Endothelial cell of umbilical vein (primary cell): ENCODE measurements around the gene FOXO6.

Source experiments
- EZH2 ChIP-seq: IDR thresholded peaks from 2 replicates; pipeline ENCODE4 v1.6.1; 2012; ENCODE audit warnings: borderline replicate concordance, low read depth, mild to moderate bottlenecking, moderate library complexity, low read length, inconsistent platforms; ENCODE audit not compliant: severe bottlenecking
- FOS ChIP-seq: IDR thresholded peaks from 2 replicates; pipeline ENCODE4 v1.6.1; 2011; ENCODE audit warnings: mild to moderate bottlenecking, low read length, moderate library complexity, borderline replicate concordance; ENCODE audit not compliant: insufficient read depth
- JUN ChIP-seq: IDR thresholded peaks from 2 replicates; pipeline ENCODE4 v1.6.1; 2011; ENCODE audit warnings: borderline replicate concordance, low read depth; ENCODE audit not compliant: insufficient read length, insufficient read depth
- MAX ChIP-seq: IDR thresholded peaks from 2 replicates; pipeline ENCODE4 v1.6.1; 2011; ENCODE audit not compliant: insufficient read depth, insufficient read length
- MYC ChIP-seq: IDR thresholded peaks from one replicate; pipeline ENCODE4 v1.6.1; 2011; ENCODE audit warnings: mild to moderate bottlenecking, low read depth, low read length
- POLR2A ChIP-seq: IDR thresholded peaks from 2 replicates; pipeline ENCODE4 v1.6.1; 2012; ENCODE audit warnings: low read depth, mild to moderate bottlenecking, control low read depth, low read length
- POLR2AphosphoS5 ChIP-seq: IDR thresholded peaks from 2 replicates; pipeline ENCODE4 v1.6.1; 2012; ENCODE audit warnings: low read depth, mild to moderate bottlenecking, control low read depth, low read length, moderate library complexity; ENCODE audit not compliant: insufficient read depth
- TF ChIP-seq, protein P1 (sequence below), 2 donors: IDR thresholded peaks; 1 replicate in 1 of 2; 2 replicates in 1 of 2; pipeline ENCODE4 v1.5.1; 2011; ENCODE audit warnings: low read length in 2 of 2, mild to moderate bottlenecking in 2 of 2, moderate library complexity in 2 of 2, control low read depth in 1 of 2, inconsistent platforms in 1 of 2, low read depth in 1 of 2; ENCODE audit not compliant: insufficient read depth in 1 of 2; ENCODE audit errors: extremely low read depth in 1 of 2

- TF ChIP-seq, protein P1, sequence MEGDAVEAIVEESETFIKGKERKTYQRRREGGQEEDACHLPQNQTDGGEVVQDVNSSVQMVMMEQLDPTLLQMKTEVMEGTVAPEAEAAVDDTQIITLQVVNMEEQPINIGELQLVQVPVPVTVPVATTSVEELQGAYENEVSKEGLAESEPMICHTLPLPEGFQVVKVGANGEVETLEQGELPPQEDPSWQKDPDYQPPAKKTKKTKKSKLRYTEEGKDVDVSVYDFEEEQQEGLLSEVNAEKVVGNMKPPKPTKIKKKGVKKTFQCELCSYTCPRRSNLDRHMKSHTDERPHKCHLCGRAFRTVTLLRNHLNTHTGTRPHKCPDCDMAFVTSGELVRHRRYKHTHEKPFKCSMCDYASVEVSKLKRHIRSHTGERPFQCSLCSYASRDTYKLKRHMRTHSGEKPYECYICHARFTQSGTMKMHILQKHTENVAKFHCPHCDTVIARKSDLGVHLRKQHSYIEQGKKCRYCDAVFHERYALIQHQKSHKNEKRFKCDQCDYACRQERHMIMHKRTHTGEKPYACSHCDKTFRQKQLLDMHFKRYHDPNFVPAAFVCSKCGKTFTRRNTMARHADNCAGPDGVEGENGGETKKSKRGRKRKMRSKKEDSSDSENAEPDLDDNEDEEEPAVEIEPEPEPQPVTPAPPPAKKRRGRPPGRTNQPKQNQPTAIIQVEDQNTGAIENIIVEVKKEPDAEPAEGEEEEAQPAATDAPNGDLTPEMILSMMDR (IDR thresholded peaks at IDR 0.05; ENCODE audit: extremely low read depth in 1 of 2, insufficient read depth in 1 of 2, low read depth in 1 of 2, low read length in 2 of 2) = no peak
- TF ChIP-seq EZH2 = no peak
- TF ChIP-seq MYC = no peak
- TF ChIP-seq POLR2A = no peak
- TF ChIP-seq JUN = no peak
- TF ChIP-seq POLR2AphosphoS5 = no peak
- TF ChIP-seq MAX = no peak
- no peak for TF ChIP-seq FOS
Measured at GRCh38 chr1:41351262-41352151, 9.7 kb upstream of the FOXO6 start.
